H1 (cell line): ENCODE results near the gene DEGS1. TPM values are rescaled to one million over a fixed set of nuclear protein-coding genes. Genes with fewer than 3 reads are reported as not detected.

ENCODE experiments used
- CTCF ChIA-PET: fragments of 300-600 bp; sonication (Branson Sonifier 250); formaldehyde crosslinking; loops from one replicate; lab custom pipeline; 2021; ENCODE audit not compliant: partially characterized antibody; lab: Charles Lee
- POLR2A ChIA-PET: fragments of 300-600 bp; sonication (Branson Sonifier 250); formaldehyde crosslinking; loops from one replicate; lab custom pipeline; 2021; ENCODE audit warnings: inconsistent platforms; ENCODE audit not compliant: partially characterized antibody; lab: Charles Lee
- DNase-seq, 2 experiments: peaks; one replicate each; pipeline versions ENCODE4 v3.0.0 to v3.0.0-alpha.2; 2010 to 2022; ENCODE audit warnings: low spot score in 2 of 2, low read depth in 1 of 2, mixed read lengths in 1 of 2
- FAIRE-seq: peaks from 2 replicates; lab custom pipeline; 2011; peaks lifted over from hg19 to GRCh38; lab: Jason Lieb, UNC
- H2AFZ ChIP-seq: 2 replicates; pipeline ENCODE4 v1.8.1; 2012; ENCODE audit warnings: low read length, inconsistent platforms
- H2AK5ac ChIP-seq: 2 replicates; pipeline ENCODE4 v1.6.1; 2013; ENCODE audit warnings: low read depth, low read length
- H2BK120ac ChIP-seq: replicated peaks from 2 replicates; pipeline ENCODE3; 2013; ENCODE audit warnings: low read depth, low read length, inconsistent platforms
- H2BK12ac ChIP-seq: 2 replicates; pipeline ENCODE4 v1.6.1; 2013; ENCODE audit warnings: low read depth, low read length
- H2BK15ac ChIP-seq: 2 replicates; pipeline ENCODE4 v1.6.1; 2013; ENCODE audit warnings: low read length
- H2BK20ac ChIP-seq: 2 replicates; pipeline ENCODE4 v1.6.1; 2013; ENCODE audit warnings: low read length
- H2BK5ac ChIP-seq: 2 replicates; pipeline ENCODE4 v1.6.1; 2013; ENCODE audit warnings: low read depth, low read length
- H3K14ac ChIP-seq: 2 replicates; pipeline ENCODE4 v1.6.1; 2013; ENCODE audit warnings: inconsistent platforms; ENCODE audit not compliant: insufficient read length
- H3K18ac ChIP-seq: 2 replicates; pipeline ENCODE4 v1.6.1; 2013; ENCODE audit warnings: low read length; ENCODE audit errors: extremely low read depth
- H3K23ac ChIP-seq: 2 replicates; pipeline ENCODE4 v1.6.1; 2013; ENCODE audit warnings: inconsistent platforms; ENCODE audit not compliant: insufficient read length
- H3K23me2 ChIP-seq: 2 replicates; pipeline ENCODE4 v1.6.1; 2013; ENCODE audit warnings: low read depth, low read length
- H3K27ac ChIP-seq: 2 replicates; pipeline ENCODE4 v1.6.1; 2011; ENCODE audit warnings: low read depth, low read length, inconsistent platforms
- H3K27me3 ChIP-seq, 4 experiments: replicated peaks in 1 of 4; 1 replicate in 1 of 4; 2 replicates in 3 of 4; pipeline versions ENCODE4 v1.6.1 to v1.8.1; 2011 to 2013; ENCODE audit warnings: low read length in 3 of 4, mild to moderate bottlenecking in 3 of 4, inconsistent platforms in 2 of 4, mixed read lengths in 2 of 4, moderate library complexity in 1 of 4; ENCODE audit not compliant: control insufficient read depth in 3 of 4, insufficient read depth in 3 of 4; ENCODE audit errors: extremely low read depth in 1 of 4
- H3K36me3 ChIP-seq, 4 experiments: 2 replicates each; pipeline versions ENCODE4 v1.6.1 to v1.8.1; 2011 to 2013; ENCODE audit warnings: mild to moderate bottlenecking in 4 of 4, low read length in 3 of 4, moderate library complexity in 2 of 4, control low read depth in 1 of 4, inconsistent platforms in 1 of 4; ENCODE audit not compliant: insufficient read depth in 4 of 4, control insufficient read depth in 2 of 4
- H3K4ac ChIP-seq: replicated peaks from 2 replicates; pipeline ENCODE3; 2013; ENCODE audit warnings: low read length, low read depth, mixed read lengths, inconsistent platforms; ENCODE audit not compliant: insufficient read length
- H3K4me1 ChIP-seq, 4 experiments: replicated peaks in 1 of 4; 1 replicate in 1 of 4; 2 replicates in 3 of 4; pipeline versions ENCODE4 v1.6.1 to v1.8.1; 2011 to 2013; ENCODE audit warnings: low read length in 3 of 4, inconsistent platforms in 2 of 4, mixed read lengths in 1 of 4; ENCODE audit not compliant: insufficient read depth in 4 of 4, control insufficient read depth in 3 of 4
- H3K4me2 ChIP-seq, 2 experiments: 2 replicates each; pipeline versions ENCODE4 v1.6.1 to v1.8.1; 2011 to 2013; ENCODE audit warnings: low read depth in 2 of 2, low read length in 2 of 2, control low read depth in 1 of 2, inconsistent platforms in 1 of 2, mild to moderate bottlenecking in 1 of 2; ENCODE audit not compliant: insufficient read depth in 1 of 2
- H3K4me3 ChIP-seq, 4 experiments: fragments of 200-600, 300-600 bp in 1 of 4; sonication (generic), shearing (Covaris generic), sonication (Bioruptor Twin) in 1 of 4; 2 replicates each; pipeline versions ENCODE4 v1.5.1 to v1.8.1; 2011 to 2016; ENCODE audit warnings: low read length in 4 of 4, low read depth in 3 of 4, control low read depth in 2 of 4, inconsistent platforms in 2 of 4, mild to moderate bottlenecking in 2 of 4, mixed read lengths in 1 of 4, moderate library complexity in 1 of 4; ENCODE audit not compliant: insufficient read depth in 2 of 4; ENCODE audit errors: extremely low read depth in 1 of 4
- H3K56ac ChIP-seq: replicated peaks from 2 replicates; pipeline ENCODE3; 2013; ENCODE audit warnings: low read depth, mild to moderate bottlenecking, mixed read lengths, low read length, inconsistent platforms; ENCODE audit not compliant: insufficient read length
- H3K79me1 ChIP-seq: 2 replicates; pipeline ENCODE4 v1.6.1; 2013; ENCODE audit warnings: low read depth, low read length, control low read depth
- H3K79me2 ChIP-seq, 2 experiments: 2 replicates each; pipeline versions ENCODE4 v1.6.1 to v1.8.1; 2012 to 2013; ENCODE audit warnings: low read length in 2 of 2, mild to moderate bottlenecking in 2 of 2, inconsistent platforms in 1 of 2; ENCODE audit not compliant: insufficient read depth in 2 of 2, control insufficient read depth in 1 of 2
- H3K9ac ChIP-seq, 4 experiments: replicated peaks in 1 of 4; 1 replicate in 1 of 4; 2 replicates in 3 of 4; pipeline versions ENCODE4 v1.6.1 to v1.8.1; 2011 to 2013; ENCODE audit warnings: low read depth in 3 of 4, low read length in 3 of 4, control low read depth in 2 of 4, mild to moderate bottlenecking in 2 of 4, moderate library complexity in 2 of 4, inconsistent platforms in 1 of 4; ENCODE audit errors: extremely low read depth in 1 of 4
- H3K9me3 ChIP-seq, 2 experiments: 2 replicates each; pipeline versions ENCODE4 v1.6.1 to v1.8.1; 2012 to 2013; ENCODE audit warnings: mild to moderate bottlenecking in 2 of 2, moderate library complexity in 2 of 2, control low read depth in 1 of 2, inconsistent platforms in 1 of 2, low read depth in 1 of 2, low read length in 1 of 2, mixed read lengths in 1 of 2; ENCODE audit not compliant: insufficient read depth in 2 of 2
- H4K20me1 ChIP-seq, 2 experiments: replicated peaks in 1 of 2; 2 replicates each; pipeline versions ENCODE3 to v1.8.1; 2011 to 2013; ENCODE audit warnings: inconsistent platforms in 2 of 2, low read length in 2 of 2, mild to moderate bottlenecking in 1 of 2; ENCODE audit not compliant: insufficient read depth in 2 of 2, control insufficient read depth in 1 of 2
- H4K5ac ChIP-seq: 2 replicates; pipeline ENCODE4 v1.6.1; 2013; ENCODE audit warnings: low read length, low read depth, mixed read lengths, inconsistent platforms; ENCODE audit not compliant: insufficient read length
- H4K8ac ChIP-seq: 2 replicates; pipeline ENCODE4 v1.8.0; 2013; ENCODE audit warnings: mild to moderate bottlenecking, moderate library complexity, low read length, inconsistent platforms; ENCODE audit not compliant: insufficient read depth; ENCODE audit errors: extremely low read depth
- H4K91ac ChIP-seq: replicated peaks from 2 replicates; pipeline ENCODE3; 2013; ENCODE audit warnings: low read length, mixed read lengths, inconsistent platforms; ENCODE audit not compliant: insufficient read length
- EZH2 ChIP-seq: fragments of 200-600 bp; sonication (generic); IDR thresholded peaks from 2 replicates; pipeline ENCODE4 v1.7.1; 2012; ENCODE audit warnings: low read depth, mild to moderate bottlenecking, moderate library complexity, low read length, inconsistent platforms; ENCODE audit not compliant: severe bottlenecking
- GTF2F1 ChIP-seq: IDR thresholded peaks from 2 replicates; pipeline ENCODE4 v1.6.1; 2012; ENCODE audit warnings: low read depth, low read length, improper control_type of control experiment, borderline replicate concordance
- NRF1 ChIP-seq: IDR thresholded peaks from 2 replicates; pipeline ENCODE4 v1.6.1; 2011; ENCODE audit warnings: mild to moderate bottlenecking, low read depth, low read length, improper control_type of control experiment
- TAF7 ChIP-seq: optimal IDR thresholded peaks from 2 replicates; pipeline ENCODE3; 2011; ENCODE audit warnings: low read depth, mild to moderate bottlenecking, inconsistent platforms, low read length, moderate library complexity, borderline replicate concordance
- TCF12 ChIP-seq: IDR thresholded peaks from 2 replicates; pipeline ENCODE4 v1.6.1; 2011; ENCODE audit warnings: low read depth, mild to moderate bottlenecking, low read length
- TEAD4 ChIP-seq: IDR thresholded peaks from 2 replicates; pipeline ENCODE4 v1.6.1; 2012; ENCODE audit warnings: low read depth, low read length, inconsistent platforms, mixed read lengths
- WGBS, 2 experiments: shearing (Covaris generic) in 1 of 2; methylation state at CpG; one replicate each; pipeline versions ENCODE4 v1.1.6 to v1.1.7; 2013 to 2015; ENCODE audit warnings: low lambda C conversion rate in 2 of 2, mixed read lengths in 2 of 2, inconsistent platforms in 1 of 2, low coverage in 1 of 2, missing lambda C conversion rate in 1 of 2; ENCODE audit not compliant: insufficient replicate concordance in 2 of 2, insufficient coverage in 1 of 2, insufficient read length in 1 of 2; ENCODE audit errors: extremely low coverage in 1 of 2, missing lambda C conversion rate in 1 of 2; 5-methylcytosine and 5-hydroxymethylcytosine counted together
- polyA plus RNA-seq, 7 experiments: library from polyadenylated mRNA; depleted of rRNA in 3 of 7; stranded (reverse) in 5 of 7; unstranded in 2 of 7; fragments of >200 nt in 5 of 7; fragments of 200-250 nt in 2 of 7; gene quantifications; 1 replicate in 5 of 7; 2 replicates in 1 of 7; 4 replicates in 1 of 7; pipeline versions ENCODE4 v1.2.1 to v1.2.3, GENCODE V29; 2011 to 2013; ENCODE audit warnings: missing spikeins in 2 of 7, mixed read lengths in 2 of 7
- total RNA-seq: library from RNA; stranded (reverse); fragmentation: NEBNext Ultra II Directional; extraction: Animal tissue kit (Norgen Biotek cat#: 25700); gene quantifications from 2 replicates; pipeline ENCODE4 v1.2.1, GENCODE V29; 2021

DEGS1 gene
- total and polyA plus RNA-seq, 2 of the 8 experiments (the other 6 are each of a cell fraction or from before 2014, with no cell fraction given), result 46.1 to 114 TPM

DNA sequence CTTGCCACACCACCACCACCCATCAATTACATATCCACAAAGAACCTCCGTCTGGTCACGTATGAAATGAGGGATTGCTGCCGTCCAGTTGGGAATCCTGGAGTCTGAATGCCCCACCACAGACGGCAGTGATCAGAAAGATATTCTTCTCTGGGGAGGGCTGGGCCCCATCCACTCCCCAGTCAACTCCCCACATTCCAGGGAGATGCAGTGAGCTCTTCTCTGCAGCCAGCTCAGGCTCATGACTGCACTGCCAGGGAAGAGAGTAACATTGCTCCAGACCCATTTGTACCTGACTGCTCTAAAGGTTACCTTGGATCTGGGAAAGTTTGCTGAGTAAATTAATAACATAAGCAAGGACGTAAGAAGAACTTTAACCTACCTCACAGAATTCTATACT lies 18.3 kb downstream of the DEGS1 start:
- Histone ChIP-seq H2BK120ac (no peak overlapping the region), H3K18ac (no peak overlapping the region), H3K9ac (no peak overlapping the region), H3K14ac (no peak overlapping the region), H3K27me3 (no peaks in the 10 kb centered on the region), H4K8ac (peak overlapping the region; percentile 71; the same call in 1 of the 2 replicates), H3K23me2 (no peaks in the 10 kb centered on the region), H4K20me1 (no peaks in the 10 kb centered on the region), H3K36me3 (no peaks in the 10 kb centered on the region; a peak in 1 of 8 replicates), H3K4me3 (no peak overlapping the region), H2AFZ (no peak overlapping the region), H3K79me2 (no peaks in the 10 kb centered on the region), H3K56ac (no peak overlapping the region), H2BK5ac (no peak overlapping the region), H2AK5ac (no peak overlapping the region), H4K5ac (no peak overlapping the region), H3K23ac (no peak overlapping the region), H3K9me3 (no peaks in the 10 kb centered on the region), H3K4ac (no peak overlapping the region), H2BK12ac (no peak overlapping the region), H2BK15ac (no peak overlapping the region), H3K79me1 (no peaks in the 10 kb centered on the region), H4K91ac (no peak overlapping the region), H3K4me2 (no peak overlapping the region), H3K4me1 (peaks cover 1 to 12% (median 10%) of the 10 kb centered on the region in 4 experiments), H3K27ac (no peak overlapping the region), H2BK20ac (no peak overlapping the region)
- POLR2A ChIA-PET, result interaction anchor here (0.8 to 1.5 kb wide), 3 partner anchors 12 to 134 kb away, joined by 3 to 5 read pairs (median 4); no protein-coding TSS in a partner anchor
- CTCF ChIA-PET, result interaction anchor here (1.3 kb wide), 1 partner anchor 13 kb away, joined by 3 read pairs; no protein-coding TSS in a partner anchor
- TF ChIP-seq TEAD4 (0 out of 2 replicates have a peak, but pooled peaks have one; percentile 49), GTF2F1 (no peak), NRF1 (no peak), EZH2 (no peak), TCF12 (no peak), TAF7 (no peak)
- 87% methylated on average over 5 of the region's 5 CpGs; no CpG with 5 or more reads in 1 of the 2 experiments for WGBS, 2 experiments
- no peak for FAIRE-seq
- no peak for DNase-seq
